A204.1 (cell line): ENCODE measurements around the gene CHD3.
"Not testable (repeated sequence)": the region's sequence is repeated elsewhere in the genome, so short reads cannot be mapped to it uniquely, and the experiment has no call there.

Experiments
- FAIRE-seq: peaks from 2 replicates; lab custom pipeline; 2012; peaks lifted over from hg19 to GRCh38; lab: Jason Lieb, UNC

The CHD3 gene

GRCh38 chr17:7935859-7936258, 47.3 kb downstream of the CHD3 start:
- no peak for FAIRE-seq

- no peak for FAIRE-seq
Measured at GRCh38 chr17:7940034-7940433, 51.4 kb downstream of the CHD3 start.

GRCh38 chr17:7940743-7941142, 52.2 kb downstream of the CHD3 start:
- no peak for FAIRE-seq

- FAIRE-seq, result no peak
Measured at GRCh38 chr17:7943291-7943690, 54.7 kb downstream of the CHD3 start.

GRCh38 chr17:7944326-7944725, 55.7 kb downstream of the CHD3 start:
- no peak for FAIRE-seq

GRCh38 chr17:7945651-7946050, 57.1 kb downstream of the CHD3 start:
- FAIRE-seq, result no peak

- no peak for FAIRE-seq
Measured at GRCh38 chr17:7946441-7946840, 57.9 kb downstream of the CHD3 start.

GRCh38 chr17:7947651-7948050, 59.1 kb downstream of the CHD3 start:
- no peak for FAIRE-seq

- no peak for FAIRE-seq
Measured at GRCh38 chr17:7950578-7950977, 62.0 kb downstream of the CHD3 start.

GRCh38 chr17:7951143-7951792, 62.7 kb downstream of the CHD3 start:
- FAIRE-seq, result no peak

- not testable (repeated sequence) for FAIRE-seq
Measured at GRCh38 chr17:7953266-7953665, 64.7 kb downstream of the CHD3 start.

GRCh38 chr17:7955414-7956227, 67.0 kb downstream of the CHD3 start:
- FAIRE-seq, result no peak

- no peak for FAIRE-seq
Measured at GRCh38 chr17:7956228-7956965, 67.8 kb downstream of the CHD3 start.

- FAIRE-seq, result no peak
Measured at GRCh38 chr17:7959503-7960253, 71.1 kb downstream of the CHD3 start.

GRCh38 chr17:7961421-7961820, 72.8 kb downstream of the CHD3 start:
- no peak for FAIRE-seq
